Epithelial cell of proximal tubule (primary cell): Measurements from ENCODE around the gene RHOBTB1. TPM values are rescaled to one million over a fixed set of nuclear protein-coding genes. Genes with fewer than 3 reads are reported as not detected.
"Not testable (repeated sequence)": the region's sequence is repeated elsewhere in the genome, so short reads cannot be mapped to it uniquely, and the experiment has no call there.

ENCODE experiments used
- DNase-seq: peaks from one replicate; pipeline ENCODE4 v3.0.0-alpha.2; 2011; ENCODE audit warnings: low read depth
- H3K4me3 ChIP-seq: 2 replicates; pipeline ENCODE4 v1.5.1; 2011; ENCODE audit warnings: low read depth, mild to moderate bottlenecking, low read length
- CTCF ChIP-seq: conservative IDR thresholded peaks from 2 replicates; pipeline ENCODE4 v1.5.1; 2012; ENCODE audit warnings: low read depth, mild to moderate bottlenecking, low read length
- total RNA-seq: library from RNA; depleted of rRNA; stranded (reverse); fragments of >200 nt; gene quantifications from 2 replicates; pipeline ENCODE4 v1.2.3, GENCODE V29; 2015

RHOBTB1 gene
- total RNA-seq, 1 donor from 2014 or later = 22.2 TPM

- no peak overlapping the region for H3K4me3 ChIP-seq
- DNase-seq = peak; percentile 47
- peak; percentile 30 for TF ChIP-seq CTCF
Measured at GRCh38 chr10:60848126-60848525, 95.9 kb downstream of the RHOBTB1 start.

GRCh38 chr10:60846173-60846572 lies 97.8 kb downstream of the RHOBTB1 start:
- peak; percentile 44 for TF ChIP-seq CTCF
- no peak for DNase-seq
- no peak overlapping the region for H3K4me3 ChIP-seq

- TF ChIP-seq CTCF = no peak
- no peak overlapping the region for H3K4me3 ChIP-seq
- DNase-seq = no peak
Measured at GRCh38 chr10:60845038-60845437, 98.9 kb downstream of the RHOBTB1 start.

- no peak overlapping the region for H3K4me3 ChIP-seq
- no peak for DNase-seq
- no peak for TF ChIP-seq CTCF
Measured at GRCh38 chr10:60842694-60843093, 101.3 kb downstream of the RHOBTB1 start.

GRCh38 chr10:60841227-60841626 lies 102.8 kb downstream of the RHOBTB1 start:
- not testable (repeated sequence) for DNase-seq, H3K4me3 ChIP-seq

- H3K4me3 ChIP-seq = no peak overlapping the region
- no peak for DNase-seq
- TF ChIP-seq CTCF = no peak
Measured at GRCh38 chr10:60835049-60835448, 108.9 kb downstream of the RHOBTB1 start.

GRCh38 chr10:60834401-60834800 lies 109.6 kb downstream of the RHOBTB1 start:
- TF ChIP-seq CTCF = no peak
- H3K4me3 ChIP-seq = no peak overlapping the region
- no peak for DNase-seq

- not testable (repeated sequence) for H3K4me3 ChIP-seq, DNase-seq
Measured at GRCh38 chr10:60832136-60832535, 111.8 kb downstream of the RHOBTB1 start.
